Measurements from ENCODE around the gene AOC2.
"Not testable (repeated sequence)": the region's sequence is repeated elsewhere in the genome, so short reads cannot be mapped to it uniquely, and the experiment has no call there.

AOC2 gene

DNA sequence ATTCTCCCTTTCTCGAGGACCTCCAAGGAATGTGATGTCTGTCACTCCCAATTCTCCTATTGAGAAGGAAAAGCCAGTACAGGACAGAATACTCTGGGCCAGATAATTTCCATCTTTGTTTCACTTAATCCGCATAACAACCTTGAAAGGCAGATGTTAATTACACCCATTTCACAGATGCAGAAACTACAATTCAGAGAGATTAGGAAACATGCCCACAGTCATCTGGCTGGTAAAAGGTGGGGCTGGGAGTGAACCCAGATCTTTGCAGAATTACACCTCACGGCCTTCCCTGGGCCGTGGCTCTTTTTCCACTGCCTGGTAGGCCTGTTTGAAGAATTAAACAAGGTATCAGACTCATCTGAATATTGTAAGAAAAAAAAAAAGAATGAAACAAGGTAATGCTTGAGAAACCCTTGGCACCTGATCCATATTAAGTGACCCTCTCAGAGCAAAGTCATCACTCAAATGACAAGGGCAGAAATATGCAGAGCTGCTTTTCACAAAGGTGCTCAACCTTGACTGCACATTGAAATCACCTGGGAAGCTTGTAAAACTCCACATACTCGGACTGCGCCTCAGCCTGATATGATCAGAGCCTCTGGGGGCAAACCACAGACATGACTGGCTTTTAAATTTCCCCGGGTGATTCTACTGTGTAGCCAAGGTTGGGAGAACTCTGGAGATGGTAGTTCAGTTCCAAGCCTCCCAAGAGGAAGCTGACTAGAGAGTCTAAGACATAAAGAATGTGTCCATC, 39.6 kb downstream of the AOC2 start:
- no peak for DNase-seq (ENCODE audit: low spot score)

DNA sequence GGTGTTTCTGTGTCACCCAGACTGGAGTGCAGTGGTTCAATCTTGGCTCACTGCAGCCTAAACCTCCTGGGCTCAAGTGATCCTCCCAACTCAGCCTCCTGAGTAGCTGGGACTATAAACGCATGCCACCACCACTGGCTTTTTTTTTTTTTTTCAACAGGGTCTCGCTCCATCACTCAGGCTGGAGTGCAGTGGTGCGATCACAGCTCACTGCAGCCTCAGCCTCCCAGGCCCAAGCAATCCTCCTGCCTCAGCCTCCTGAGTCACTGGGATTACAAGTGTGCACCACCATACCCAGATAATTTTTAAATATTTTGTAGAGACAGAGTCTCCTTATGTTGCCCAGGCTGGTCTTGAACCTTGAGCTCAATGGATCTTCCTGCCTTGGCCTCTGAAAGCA, 41.4 kb downstream of the AOC2 start:
- DNase-seq (ENCODE audit: low spot score) = not testable (repeated sequence)

DNA sequence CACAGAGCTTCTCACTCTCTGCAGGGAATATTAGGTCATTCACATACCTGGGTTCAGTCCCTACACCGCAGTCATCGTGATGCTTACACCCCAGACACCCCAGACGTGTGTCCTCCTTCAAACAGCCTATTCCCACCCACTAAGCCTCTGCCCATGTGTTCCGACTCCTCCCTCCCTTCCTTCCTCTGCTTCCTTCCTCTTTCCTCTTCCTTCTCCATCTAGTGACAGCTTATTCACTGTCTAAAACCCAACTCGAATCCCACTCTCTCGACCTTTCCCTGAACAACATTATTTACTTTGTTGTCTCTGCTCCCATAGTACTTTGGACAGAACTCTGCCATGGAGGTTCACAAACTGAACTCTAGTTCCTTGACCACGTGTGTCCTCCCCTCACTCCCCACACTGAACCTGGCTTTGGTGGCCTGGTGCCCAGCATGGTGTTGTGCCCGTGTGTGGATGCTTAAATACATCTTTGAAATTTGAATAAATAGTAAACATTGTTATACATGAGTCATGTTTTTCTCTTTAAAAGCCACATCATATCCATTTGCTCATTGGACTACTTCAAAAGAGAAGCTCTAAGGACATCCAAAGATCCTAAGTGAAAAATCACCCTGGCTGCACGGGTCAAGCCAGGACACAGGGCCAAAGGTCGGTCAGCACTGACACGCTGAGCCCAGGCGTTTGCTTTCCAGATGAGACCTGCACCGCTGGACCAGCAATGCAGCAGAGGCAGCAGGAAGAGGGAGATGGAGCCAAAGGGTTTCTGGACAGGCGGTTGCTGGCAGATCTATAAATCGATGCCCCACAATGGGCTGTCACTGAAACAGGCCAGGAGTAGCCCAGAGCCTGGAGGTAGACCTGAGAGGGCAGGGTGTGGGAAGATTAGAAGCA, 42.1 kb downstream of the AOC2 start:
- DNase-seq (ENCODE audit: low spot score) = no peak

DNA sequence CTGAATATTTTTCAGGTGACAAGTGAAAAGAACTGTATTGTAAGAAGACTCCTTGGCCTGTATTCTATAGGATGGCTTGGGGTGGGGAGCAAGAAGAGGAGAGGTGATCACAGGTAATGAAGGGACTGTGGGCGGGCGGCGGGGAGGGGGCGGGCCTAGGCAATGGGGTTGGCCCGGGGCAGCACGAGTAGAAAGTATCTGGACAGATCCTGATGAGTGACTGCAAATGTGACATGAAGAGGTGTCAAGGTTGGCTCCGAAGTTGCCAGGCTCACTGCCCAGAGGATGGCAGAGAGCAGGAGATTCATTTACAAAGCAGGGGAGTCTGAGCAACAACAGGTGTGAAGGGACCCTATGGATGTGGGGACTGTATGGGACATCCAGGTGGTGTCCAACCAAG, 45.4 kb downstream of the AOC2 start:
- DNase-seq (ENCODE audit: low spot score) = no peak

DNA sequence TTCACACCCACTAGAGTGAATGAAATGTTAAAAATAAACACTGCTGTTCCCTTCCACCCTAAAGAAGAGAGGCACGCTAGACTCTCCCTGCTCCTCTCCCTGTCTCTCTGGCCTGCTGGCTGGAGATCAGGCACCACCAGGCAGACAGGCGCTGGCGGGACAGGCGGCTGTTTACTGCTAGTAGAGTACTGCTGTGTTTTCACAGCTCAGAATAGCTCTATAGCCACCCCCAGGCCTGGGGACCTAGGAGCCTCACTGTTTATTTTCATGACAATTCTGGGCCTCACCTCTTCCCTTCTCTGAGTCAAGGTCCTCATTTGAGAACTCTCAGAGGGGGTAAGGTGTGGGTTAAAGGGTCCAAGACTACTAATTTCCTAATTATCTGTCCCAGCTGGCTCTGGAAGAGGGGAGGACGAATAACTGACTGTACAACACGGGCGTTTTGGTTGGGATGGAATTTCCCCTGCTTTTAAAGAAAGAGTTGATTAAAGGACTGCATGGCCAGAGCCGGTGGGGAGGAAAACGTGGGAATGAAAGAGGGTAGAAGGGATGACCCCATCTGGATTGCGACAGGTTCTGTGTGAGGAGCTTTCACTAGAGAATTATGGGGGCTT, 47.3 kb downstream of the AOC2 start:
- no peak for DNase-seq (ENCODE audit: low spot score)

DNA sequence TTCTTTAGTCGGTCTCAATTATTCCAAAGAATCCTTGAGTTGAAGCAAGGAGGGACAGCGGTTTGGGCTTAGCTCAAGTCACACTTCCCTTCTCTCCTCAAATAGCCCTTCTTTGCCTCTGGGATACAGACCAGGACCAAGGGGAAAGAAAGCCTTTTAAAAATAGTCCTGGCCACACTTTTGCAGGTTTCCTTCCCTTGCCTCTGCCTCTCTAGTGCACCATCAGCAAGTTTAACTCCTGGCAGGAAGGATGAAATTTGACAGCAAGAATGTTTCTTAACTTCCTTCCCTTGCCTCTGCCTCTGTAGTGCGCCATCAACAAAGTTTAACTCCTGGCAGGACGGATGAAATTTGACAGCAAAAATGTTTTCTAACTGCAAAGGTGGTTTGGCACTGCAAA, 49.0 kb downstream of the AOC2 start:
- DNase-seq (ENCODE audit: low spot score) = no peak

DNA sequence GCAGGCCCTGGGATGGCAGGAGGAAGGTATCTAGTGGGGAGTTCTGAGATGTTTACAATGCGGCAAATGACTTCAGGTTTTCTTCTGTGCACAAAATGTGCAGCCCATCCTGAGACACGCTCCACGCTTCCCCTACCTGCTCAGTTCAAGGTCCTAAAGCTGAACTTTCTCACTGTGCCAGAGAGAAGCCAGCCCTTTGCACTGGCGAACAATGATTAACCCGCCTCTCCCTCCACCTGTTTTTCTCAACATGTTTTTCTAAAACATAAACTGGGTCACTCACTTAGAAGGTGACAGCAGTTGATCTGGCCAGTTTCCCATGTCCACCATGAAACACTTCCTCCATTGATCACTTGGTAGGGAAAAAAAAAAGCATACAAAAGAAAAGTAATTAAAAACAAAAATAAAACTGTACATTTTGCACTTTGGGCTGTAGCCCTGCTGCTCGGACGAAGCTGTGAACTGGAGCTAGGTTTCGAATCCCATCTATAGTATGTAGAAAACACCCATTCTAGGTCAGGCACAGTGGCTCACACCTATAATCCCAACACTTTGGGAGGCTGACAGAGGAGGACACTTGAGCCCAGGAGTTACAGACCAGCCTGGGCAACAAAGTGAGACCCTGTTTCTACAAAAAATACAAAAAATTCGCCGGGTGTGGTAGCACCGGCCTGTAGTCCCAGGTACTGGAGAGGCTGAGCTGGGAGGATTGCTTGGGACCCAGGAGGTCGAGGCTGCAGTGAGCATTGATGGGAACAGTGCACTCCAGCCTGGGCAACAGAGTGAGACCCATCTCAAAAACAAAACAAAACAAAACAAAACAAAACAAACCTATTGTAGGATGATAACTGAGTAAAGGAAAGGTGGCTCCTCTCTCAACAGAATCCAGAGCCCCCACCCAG, 50.2 kb downstream of the AOC2 start:
- DNase-seq (ENCODE audit: low spot score) = no peak

DNA sequence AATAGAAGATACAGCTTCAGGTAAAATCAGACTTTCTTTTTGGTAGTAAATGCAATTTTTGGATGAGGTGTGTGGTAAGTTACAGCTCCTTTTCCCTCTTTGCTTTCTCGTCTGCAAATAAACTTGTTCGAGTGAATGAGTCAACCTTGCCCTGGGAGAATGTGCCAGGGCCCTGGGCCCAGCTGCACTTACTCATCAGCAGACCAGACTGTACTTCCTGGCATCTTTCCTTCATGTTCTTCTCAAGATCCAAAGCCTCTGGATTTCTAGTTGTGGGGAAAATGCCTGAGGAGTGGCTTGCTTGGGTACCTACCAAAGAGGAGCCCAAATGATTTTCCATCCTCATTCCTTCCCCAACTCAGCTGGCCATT, 50.8 kb downstream of the AOC2 start:
- DNase-seq (ENCODE audit: low spot score) = no peak

DNA sequence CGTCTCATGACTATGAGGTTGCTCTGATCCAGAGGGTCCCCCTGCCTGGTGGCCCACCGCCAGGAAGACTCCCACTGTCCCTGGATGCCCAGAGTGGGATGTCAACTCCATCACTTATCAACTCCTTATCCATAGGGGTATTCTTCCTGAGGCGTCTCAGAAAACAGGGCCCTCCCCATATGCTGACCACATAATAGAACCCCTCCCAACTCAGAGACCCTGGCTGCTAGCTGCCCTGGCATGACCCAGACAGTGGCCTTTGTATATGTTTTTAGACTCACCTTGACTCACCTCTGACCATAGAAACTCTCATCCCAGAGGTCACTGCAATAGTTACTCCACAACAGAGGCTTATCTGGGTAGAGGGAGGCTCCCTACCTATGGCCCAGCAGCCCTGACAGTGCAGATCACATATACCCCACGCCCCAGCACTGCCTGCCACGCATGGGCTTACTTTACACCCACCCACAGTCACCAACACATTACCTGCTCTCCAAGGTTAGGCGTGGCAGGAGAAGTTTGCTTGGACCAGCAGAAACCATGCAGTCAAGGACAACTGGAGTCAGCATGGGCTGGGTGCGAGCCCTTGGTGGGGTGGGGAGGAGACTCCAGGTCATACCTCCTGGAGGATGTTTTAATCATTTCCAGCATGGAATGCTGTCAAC, 53.9 kb downstream of the AOC2 start:
- DNase-seq (ENCODE audit: low spot score) = no peak

DNA sequence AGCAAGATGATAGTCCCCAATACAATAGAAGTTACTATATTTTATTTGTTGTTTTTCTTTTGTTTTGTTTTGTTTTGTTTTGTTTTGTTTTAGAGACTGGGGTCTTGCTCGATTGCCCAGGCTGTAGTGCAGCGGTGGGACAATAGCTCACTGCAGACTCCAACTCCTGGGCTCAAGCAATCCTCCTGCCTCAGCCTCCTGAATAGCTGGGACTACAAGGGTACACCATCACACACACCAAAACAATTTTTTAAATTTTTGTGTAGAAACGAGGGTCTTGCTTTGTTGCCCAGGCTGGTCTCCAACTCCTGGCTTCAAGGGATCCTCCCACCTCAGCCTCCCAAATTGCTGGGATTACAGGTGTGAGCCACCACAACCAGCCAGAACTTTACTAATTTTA, 55.6 kb downstream of the AOC2 start:
- DNase-seq (ENCODE audit: low spot score) = not testable (repeated sequence)

Measured in NAMALWA (cell line).